ENCODE results near the gene BDP1. TPM values are rescaled to one million over a fixed set of nuclear protein-coding genes. Genes with fewer than 3 reads are reported as not detected.
"Not testable (repeated sequence)": the region's sequence is repeated elsewhere in the genome, so short reads cannot be mapped to it uniquely, and the experiment has no call there.

BDP1 gene
- total RNA-seq, 2 donors from 2014 or later = 18.9 to 21.8 TPM

DNA sequence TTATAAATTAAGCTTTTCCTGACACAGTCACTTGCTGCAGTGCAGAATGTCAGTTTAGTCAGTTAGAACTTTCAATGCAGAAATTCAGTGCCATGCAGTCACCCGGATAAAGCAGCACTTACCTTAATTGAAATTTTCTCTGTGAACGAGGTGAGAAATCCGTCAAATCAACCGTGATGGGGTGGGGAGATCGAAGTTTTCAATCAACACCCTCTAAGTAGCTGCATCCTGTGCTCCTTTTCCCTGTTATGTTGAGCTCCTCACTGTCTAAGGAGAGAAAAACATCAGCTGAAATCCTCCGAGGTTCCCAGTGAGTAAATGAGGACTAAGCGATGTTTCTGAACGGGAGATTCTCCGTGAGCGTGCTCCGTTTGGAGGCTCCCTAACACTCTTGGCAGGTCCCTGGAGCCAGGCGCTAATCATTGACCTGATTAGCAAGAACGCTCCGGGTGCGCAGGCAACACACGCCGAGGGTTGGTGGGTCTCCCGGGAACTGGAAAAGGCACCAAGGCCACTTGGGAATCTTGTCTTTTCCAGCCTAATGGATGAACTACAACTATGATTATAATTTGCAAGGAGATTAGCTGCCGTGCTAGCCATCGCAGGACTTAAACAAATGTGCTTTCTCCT is 9.8 kb upstream of the BDP1 start:
- H3K9ac ChIP-seq (ENCODE audit: low read depth in 2 of 2, low read length in 2 of 2); H3K4me3 ChIP-seq; H3K36me3 ChIP-seq; H3K27ac ChIP-seq; H3K27me3 ChIP-seq; intact Hi-C loops (cut with DNase I); DNase-seq; H3K4me1 ChIP-seq; H3K9me3 ChIP-seq: not testable (repeated sequence)

DNA sequence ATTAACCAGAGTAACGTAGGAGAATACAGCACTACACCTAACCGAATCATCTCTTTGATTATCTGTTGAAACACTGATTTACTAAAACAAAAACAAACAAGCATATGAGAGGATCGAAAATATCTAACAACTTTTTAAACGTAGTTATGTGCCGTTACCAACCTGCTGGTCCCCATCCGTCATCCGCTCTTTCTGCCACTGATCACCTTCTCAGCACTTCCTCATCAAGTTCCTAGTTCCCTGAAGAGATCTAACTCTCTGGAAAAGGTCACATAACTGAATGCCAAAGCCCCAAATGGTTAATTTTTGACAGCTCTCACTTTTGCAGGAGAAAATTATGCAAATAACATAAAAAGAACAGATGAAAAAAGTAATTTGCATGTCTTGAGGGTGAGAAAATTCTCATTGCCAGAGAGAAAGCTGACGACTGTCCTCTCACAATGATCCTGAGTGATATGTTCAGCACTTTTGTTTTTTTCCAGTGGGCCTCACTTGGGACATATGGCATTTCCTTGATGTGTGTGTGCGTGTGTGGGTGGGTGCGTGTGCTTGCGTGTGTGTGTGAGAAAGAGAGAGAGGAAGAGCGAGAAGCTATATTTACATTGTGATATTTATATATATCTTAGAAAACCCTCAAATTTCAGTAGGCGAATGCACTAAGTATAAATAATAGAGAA is 8.8 kb upstream of the BDP1 start:
- H3K36me3 ChIP-seq; intact Hi-C loops (cut with DNase I); DNase-seq; H3K27ac ChIP-seq; H3K4me3 ChIP-seq; H3K27me3 ChIP-seq; H3K9me3 ChIP-seq; H3K4me1 ChIP-seq; H3K9ac ChIP-seq (ENCODE audit: low read depth in 2 of 2, low read length in 2 of 2): not testable (repeated sequence)

DNA sequence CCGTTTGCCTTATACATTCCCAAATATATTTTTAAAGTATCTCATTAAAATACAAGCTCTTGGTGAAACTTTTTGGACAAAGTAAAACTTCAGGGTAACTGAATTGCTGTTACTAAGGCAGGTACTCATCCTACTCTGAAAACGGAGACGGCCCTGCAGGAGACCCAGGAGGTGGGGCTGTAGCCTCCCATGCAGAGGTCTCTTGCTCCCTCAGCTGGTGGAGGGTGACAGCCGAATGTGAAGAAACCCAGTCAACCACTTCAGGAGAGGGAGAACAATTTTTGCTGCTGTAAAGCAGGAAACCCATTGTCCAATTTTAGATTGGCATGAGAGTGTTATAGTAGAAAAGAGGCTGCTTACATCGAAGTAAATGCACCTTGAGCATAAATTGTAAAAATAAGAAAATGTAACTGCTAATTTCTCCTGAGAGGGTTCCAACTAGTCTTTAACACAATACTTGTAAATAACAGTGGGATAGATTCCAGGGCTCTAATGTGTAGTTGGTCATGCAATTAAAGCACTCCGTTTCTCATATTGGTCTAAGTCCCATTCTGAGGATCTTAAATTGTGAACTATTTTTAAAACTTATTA is 8.1 kb upstream of the BDP1 start:
- H3K36me3 ChIP-seq; intact Hi-C loops (cut with DNase I); H3K27me3 ChIP-seq; H3K9ac ChIP-seq (ENCODE audit: low read depth in 2 of 2, low read length in 2 of 2); H3K4me3 ChIP-seq; H3K4me1 ChIP-seq; H3K27ac ChIP-seq; H3K9me3 ChIP-seq: not testable (repeated sequence)
- DNase-seq = peak; percentile 28

DNA sequence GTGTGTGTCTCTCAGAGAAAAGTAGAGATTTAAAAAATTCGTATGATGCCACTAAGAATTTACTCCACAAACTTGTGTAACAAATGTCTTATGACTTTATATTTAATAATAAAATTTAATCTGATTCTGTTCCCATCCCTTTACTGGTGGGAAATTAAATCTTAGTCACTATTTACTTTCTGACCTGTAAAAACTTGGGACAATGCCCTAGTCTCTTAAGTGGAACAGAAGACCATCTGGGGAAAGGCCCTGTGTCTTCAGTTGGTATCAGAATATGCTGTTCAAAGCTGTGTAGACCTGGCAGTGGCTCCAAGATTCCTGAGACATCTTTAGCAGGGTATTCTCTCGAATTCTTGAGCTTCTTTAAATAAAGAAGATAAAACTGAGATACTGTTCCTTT is 2.6 kb upstream of the BDP1 start:
- H3K4me1 ChIP-seq = peaks cover 7% of the 10 kb centered on the region
- no peak overlapping the region for H3K9ac ChIP-seq (ENCODE audit: low read depth in 2 of 2, low read length in 2 of 2)
- no peaks in the 10 kb centered on the region for H3K36me3 ChIP-seq
- H3K27me3 ChIP-seq = no peaks in the 10 kb centered on the region
- intact Hi-C loops (cut with DNase I) = no loop called here
- H3K9me3 ChIP-seq = no peaks in the 10 kb centered on the region
- H3K27ac ChIP-seq = no peak overlapping the region
- TF ChIP-seq, protein P1, sequence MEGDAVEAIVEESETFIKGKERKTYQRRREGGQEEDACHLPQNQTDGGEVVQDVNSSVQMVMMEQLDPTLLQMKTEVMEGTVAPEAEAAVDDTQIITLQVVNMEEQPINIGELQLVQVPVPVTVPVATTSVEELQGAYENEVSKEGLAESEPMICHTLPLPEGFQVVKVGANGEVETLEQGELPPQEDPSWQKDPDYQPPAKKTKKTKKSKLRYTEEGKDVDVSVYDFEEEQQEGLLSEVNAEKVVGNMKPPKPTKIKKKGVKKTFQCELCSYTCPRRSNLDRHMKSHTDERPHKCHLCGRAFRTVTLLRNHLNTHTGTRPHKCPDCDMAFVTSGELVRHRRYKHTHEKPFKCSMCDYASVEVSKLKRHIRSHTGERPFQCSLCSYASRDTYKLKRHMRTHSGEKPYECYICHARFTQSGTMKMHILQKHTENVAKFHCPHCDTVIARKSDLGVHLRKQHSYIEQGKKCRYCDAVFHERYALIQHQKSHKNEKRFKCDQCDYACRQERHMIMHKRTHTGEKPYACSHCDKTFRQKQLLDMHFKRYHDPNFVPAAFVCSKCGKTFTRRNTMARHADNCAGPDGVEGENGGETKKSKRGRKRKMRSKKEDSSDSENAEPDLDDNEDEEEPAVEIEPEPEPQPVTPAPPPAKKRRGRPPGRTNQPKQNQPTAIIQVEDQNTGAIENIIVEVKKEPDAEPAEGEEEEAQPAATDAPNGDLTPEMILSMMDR (IDR thresholded peaks at IDR 0.05) = no peak
- no peak overlapping the region for H3K4me3 ChIP-seq
- DNase-seq = no peak

DNA sequence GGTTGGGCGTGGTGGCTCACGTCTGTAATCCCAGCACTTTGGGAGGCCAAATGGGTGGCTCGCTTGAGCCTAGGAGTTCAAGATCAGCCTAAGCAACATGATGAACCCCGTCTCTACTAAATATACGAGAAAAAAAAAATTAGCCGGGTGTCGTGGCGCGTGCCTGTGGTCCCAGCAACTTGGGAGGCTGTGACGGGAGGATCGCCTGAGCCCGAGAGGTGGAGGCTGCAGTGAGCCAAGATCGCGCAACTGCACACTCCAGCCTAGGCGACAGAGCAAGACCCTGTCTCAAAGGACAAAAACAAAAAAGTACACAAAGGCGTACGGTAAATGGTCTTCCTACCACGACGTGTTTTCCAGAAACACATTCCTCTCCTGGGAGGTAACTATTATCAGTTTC is 538 bp upstream of the BDP1 start:
- TF ChIP-seq, protein P1 (IDR thresholded peaks at IDR 0.05) = no peak
- Histone ChIP-seq H3K9ac (ENCODE audit: low read depth in 2 of 2, low read length in 2 of 2) (no peak overlapping the region), H3K9me3 (no peaks in the 10 kb centered on the region), H3K27ac (peak overlapping the region; percentile 84), H3K4me1 (peaks cover 7% of the 10 kb centered on the region), H3K27me3 (no peaks in the 10 kb centered on the region), H3K4me3 (peak overlapping the region; percentile 89), H3K36me3 (no peaks in the 10 kb centered on the region)
- intact Hi-C loops (cut with DNase I) = no loop called here
- DNase-seq = no peak

DNA sequence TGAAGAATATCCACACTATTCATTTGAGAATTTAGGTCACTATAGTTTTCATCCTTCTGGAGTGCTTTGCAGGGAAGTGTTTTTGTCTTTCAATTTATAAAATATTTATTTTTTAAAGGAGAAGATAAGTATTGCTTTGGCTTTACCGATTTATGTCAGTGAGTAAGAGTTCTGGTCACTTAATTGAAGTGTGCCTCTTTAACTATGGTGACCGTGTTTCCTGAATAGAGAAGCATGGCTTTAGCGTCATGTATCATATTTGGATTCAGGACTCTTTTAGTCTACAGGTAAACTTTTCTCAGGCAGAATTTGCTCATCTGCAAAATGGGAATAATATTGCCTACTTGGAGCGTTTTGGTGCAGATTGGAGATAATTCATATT is 902 bp downstream of the BDP1 start:
- H3K9ac ChIP-seq (ENCODE audit: low read depth in 2 of 2, low read length in 2 of 2) = peak overlapping the region; percentile 75 to 91
- TF ChIP-seq, protein P1 (IDR thresholded peaks at IDR 0.05) = no peak
- no peak for DNase-seq
- H3K36me3 ChIP-seq = peaks cover 4% of the 10 kb centered on the region
- H3K27ac ChIP-seq = peak overlapping the region; percentile 84
- H3K27me3 ChIP-seq = no peaks in the 10 kb centered on the region
- peak overlapping the region; percentile 89 for H3K4me3 ChIP-seq
- no peaks in the 10 kb centered on the region for H3K9me3 ChIP-seq
- H3K4me1 ChIP-seq = peaks cover 7% of the 10 kb centered on the region
- intact Hi-C loops (cut with DNase I) = no loop called here

DNA sequence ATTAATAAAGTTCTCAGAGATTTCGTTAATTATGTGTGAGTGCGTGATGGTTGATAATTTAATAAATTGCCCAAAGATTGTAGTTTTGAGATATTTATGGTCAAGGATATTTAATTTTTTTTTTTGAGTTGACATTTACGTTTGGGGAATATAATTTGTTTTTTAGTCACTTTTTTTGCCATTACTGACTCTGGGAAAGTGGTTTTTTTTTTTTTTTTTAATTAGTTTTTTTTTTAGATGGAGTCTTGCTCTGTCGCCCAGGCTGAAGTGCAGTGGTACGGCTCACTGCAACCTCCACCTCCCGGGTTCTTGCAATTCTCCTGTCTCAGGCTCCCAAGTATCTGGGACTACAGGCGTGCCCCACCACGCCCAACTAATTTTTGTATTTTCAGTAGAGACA is 1.7 kb downstream of the BDP1 start:
- DNase-seq = no peak
- Histone ChIP-seq H3K27me3 (no peaks in the 10 kb centered on the region), H3K36me3 (peaks cover 4% of the 10 kb centered on the region), H3K9me3 (no peaks in the 10 kb centered on the region), H3K9ac (ENCODE audit: low read depth in 2 of 2, low read length in 2 of 2) (peak overlapping the region in 1 of 2 donors; percentile 91), H3K4me3 (peak overlapping the region; percentile 89), H3K27ac (no peak overlapping the region), H3K4me1 (peaks cover 7% of the 10 kb centered on the region)
- intact Hi-C loops (cut with DNase I) = no loop called here
- TF ChIP-seq, protein P1 (IDR thresholded peaks at IDR 0.05) = no peak
